ENCODE measurements around the gene ZFYVE9. TPM values are rescaled to one million over a fixed set of nuclear protein-coding genes. Genes with fewer than 3 reads are reported as not detected.

ZFYVE9 gene
- total RNA-seq, 1 donor from 2014 or later = 18.4 TPM

DNA sequence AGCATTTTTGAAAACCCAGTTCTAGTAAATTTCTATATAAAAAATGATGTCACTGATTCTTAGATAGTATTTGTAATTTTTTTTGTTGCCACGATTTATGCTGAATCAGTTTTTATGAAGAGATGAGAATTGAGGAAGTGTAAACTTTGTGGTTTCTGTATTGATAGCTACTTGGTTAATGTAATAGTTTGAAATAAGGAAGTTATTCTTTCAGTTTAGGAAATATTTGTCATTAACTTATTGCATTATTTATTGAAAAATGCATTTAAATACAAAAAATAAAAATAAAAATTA, 97.8 kb downstream of the ZFYVE9 start:
- Histone ChIP-seq H3K4me3 (ENCODE audit: low read depth, low read length) (no peak overlapping the region), H3K36me3 (ENCODE audit: control insufficient read depth, insufficient read depth, low read length) (no peaks in the 10 kb centered on the region), H3K27me3 (ENCODE audit: control insufficient read depth, insufficient read depth, low read length) (no peaks in the 10 kb centered on the region)
- TF ChIP-seq, protein P1, sequence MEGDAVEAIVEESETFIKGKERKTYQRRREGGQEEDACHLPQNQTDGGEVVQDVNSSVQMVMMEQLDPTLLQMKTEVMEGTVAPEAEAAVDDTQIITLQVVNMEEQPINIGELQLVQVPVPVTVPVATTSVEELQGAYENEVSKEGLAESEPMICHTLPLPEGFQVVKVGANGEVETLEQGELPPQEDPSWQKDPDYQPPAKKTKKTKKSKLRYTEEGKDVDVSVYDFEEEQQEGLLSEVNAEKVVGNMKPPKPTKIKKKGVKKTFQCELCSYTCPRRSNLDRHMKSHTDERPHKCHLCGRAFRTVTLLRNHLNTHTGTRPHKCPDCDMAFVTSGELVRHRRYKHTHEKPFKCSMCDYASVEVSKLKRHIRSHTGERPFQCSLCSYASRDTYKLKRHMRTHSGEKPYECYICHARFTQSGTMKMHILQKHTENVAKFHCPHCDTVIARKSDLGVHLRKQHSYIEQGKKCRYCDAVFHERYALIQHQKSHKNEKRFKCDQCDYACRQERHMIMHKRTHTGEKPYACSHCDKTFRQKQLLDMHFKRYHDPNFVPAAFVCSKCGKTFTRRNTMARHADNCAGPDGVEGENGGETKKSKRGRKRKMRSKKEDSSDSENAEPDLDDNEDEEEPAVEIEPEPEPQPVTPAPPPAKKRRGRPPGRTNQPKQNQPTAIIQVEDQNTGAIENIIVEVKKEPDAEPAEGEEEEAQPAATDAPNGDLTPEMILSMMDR (IDR thresholded peaks at IDR 0.05; ENCODE audit: insufficient read depth, low read length, poor library complexity, severe bottlenecking) = no peak
- no peak for DNase-seq (ENCODE audit: low read depth)

DNA sequence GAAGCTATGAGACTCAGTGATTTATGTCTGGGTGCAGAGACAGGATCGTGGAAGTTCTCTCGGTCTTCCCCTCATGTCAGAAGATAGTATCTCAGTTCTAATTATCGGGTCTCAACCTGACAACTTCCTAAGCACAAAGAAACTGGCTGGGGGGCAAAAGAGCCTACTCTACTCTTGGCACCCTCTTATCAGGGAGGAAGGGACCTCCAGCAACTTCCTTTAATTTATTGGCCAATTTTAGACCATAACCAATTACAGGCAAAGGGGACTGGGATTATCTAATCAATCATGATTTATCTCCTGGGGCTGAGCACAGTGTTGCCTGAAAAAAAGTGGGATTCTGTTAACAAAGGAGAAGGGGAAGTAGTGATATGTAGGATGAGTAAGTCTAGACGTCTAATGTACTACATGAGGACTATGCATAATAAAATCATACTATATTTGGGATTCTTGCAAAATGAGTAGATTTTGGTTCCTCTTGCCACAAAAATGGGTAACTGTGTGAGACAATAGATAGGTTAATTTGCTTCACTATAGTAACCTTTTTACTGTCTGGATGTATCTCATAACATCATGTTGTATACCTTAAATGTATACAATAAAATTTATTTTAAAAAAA, 98.8 kb downstream of the ZFYVE9 start:
- Histone ChIP-seq H3K36me3 (ENCODE audit: control insufficient read depth, insufficient read depth, low read length) (no peaks in the 10 kb centered on the region), H3K27me3 (ENCODE audit: control insufficient read depth, insufficient read depth, low read length) (no peaks in the 10 kb centered on the region), H3K4me3 (ENCODE audit: low read depth, low read length) (no peak overlapping the region)
- TF ChIP-seq, protein P1 (IDR thresholded peaks at IDR 0.05; ENCODE audit: insufficient read depth, low read length, poor library complexity, severe bottlenecking) = no peak
- DNase-seq (ENCODE audit: low read depth) = no peak

DNA sequence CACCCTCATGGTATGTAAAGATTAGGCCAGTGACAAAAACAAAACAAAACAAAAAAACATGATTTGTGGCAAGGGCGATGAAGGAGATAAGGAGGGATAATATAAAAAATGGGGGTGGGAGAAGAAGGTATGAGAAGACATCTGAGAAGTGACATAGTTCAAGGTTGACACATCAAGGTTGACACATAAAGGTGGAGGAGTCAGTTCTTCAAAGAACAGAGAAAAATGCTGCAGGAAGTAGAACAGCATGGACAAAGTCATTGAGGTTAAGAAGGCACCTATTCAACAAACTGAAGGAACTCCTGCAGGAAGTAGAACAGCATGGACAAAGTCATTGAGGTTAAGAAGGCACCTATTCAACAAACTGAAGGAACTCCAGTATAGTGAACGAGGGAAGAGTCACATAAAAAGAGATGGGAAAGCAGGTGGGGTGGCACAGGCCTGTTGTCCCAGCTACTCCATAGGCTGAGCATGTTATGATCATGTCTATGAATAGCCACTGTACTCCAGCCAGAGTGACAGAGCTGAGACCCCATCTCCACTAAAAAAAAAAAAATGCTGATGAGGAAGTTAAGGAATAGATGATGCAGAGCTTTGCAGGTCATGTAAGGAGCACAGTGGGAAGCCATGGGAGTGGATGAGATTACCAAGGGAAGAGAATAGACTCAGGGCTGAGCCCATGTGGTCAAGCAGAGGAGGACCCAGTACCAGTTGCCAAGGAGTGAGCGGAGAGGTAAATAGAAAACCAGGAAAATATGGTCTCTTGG, 101.5 kb downstream of the ZFYVE9 start:
- no peaks in the 10 kb centered on the region for H3K27me3 ChIP-seq (ENCODE audit: control insufficient read depth, insufficient read depth, low read length)
- DNase-seq (ENCODE audit: low read depth) = no peak
- no peaks in the 10 kb centered on the region for H3K36me3 ChIP-seq (ENCODE audit: control insufficient read depth, insufficient read depth, low read length)
- H3K4me3 ChIP-seq (ENCODE audit: low read depth, low read length) = no peak overlapping the region
- TF ChIP-seq, protein P1 (IDR thresholded peaks at IDR 0.05; ENCODE audit: insufficient read depth, low read length, poor library complexity, severe bottlenecking) = no peak

DNA sequence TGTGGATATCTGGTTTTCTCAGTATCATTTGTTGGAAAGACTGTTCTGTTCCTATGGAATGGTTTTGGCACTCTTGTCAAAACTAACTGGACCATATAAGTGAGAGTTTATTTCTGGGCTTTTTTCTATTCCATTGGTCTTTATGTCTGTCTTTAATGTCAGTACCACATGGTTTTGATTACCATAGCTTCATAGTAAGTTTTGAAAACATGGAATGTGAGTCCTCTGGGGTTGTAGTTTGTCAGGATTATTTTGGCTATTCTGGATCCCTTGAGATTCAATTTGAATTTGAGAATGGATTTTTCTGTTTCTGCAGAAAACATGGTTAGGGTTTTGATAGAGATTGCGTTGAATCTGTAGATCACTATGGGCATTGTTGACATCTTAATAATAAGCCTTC, 107.9 kb downstream of the ZFYVE9 start:
- no peak overlapping the region for H3K4me3 ChIP-seq (ENCODE audit: low read depth, low read length)
- DNase-seq (ENCODE audit: low read depth) = no peak
- TF ChIP-seq, protein P1 (IDR thresholded peaks at IDR 0.05; ENCODE audit: insufficient read depth, low read length, poor library complexity, severe bottlenecking) = no peak
- no peaks in the 10 kb centered on the region for H3K27me3 ChIP-seq (ENCODE audit: control insufficient read depth, insufficient read depth, low read length)
- no peaks in the 10 kb centered on the region for H3K36me3 ChIP-seq (ENCODE audit: control insufficient read depth, insufficient read depth, low read length)

DNA sequence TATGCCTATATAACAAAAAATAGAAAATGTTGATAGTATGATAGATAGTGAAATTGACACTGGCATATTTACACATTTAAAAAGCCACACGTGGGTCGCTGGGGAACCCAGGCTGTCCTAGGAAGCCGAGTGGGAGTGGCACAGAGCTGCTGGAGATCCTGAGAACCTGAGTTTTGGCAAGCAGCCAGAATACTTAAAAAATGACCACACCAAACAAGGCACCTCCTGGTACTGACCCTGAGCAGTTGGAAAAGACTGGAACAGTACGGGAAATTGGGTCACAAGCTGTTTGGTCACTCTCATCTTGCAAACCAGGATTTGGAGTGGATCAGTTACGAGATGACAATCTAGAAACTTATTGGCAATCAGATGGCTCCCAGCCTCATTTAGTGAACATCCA, 111.5 kb downstream of the ZFYVE9 start:
- Histone ChIP-seq H3K4me3 (ENCODE audit: low read depth, low read length) (no peak overlapping the region), H3K27me3 (ENCODE audit: control insufficient read depth, insufficient read depth, low read length) (no peaks in the 10 kb centered on the region), H3K36me3 (ENCODE audit: control insufficient read depth, insufficient read depth, low read length) (no peaks in the 10 kb centered on the region)
- DNase-seq (ENCODE audit: low read depth) = no peak
- TF ChIP-seq, protein P1 (IDR thresholded peaks at IDR 0.05; ENCODE audit: insufficient read depth, low read length, poor library complexity, severe bottlenecking) = no peak

DNA sequence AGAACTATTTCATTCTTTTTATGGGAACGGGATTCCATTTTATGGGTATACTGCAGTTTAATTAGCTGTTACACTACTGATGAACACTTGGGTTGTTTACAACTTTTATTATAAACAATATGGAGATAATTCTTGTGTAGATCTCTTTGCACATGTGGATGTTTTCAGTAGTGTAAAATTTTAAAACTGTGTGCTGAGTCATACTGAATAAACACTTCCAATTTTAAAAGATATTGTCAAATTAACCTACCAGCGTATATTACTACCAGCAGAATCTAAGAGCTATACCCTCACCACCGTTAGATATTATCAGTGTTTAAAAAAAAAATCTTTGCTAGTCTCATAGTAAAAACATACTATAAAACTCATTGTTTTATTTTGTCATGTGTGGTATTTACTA, 118.0 kb downstream of the ZFYVE9 start:
- Histone ChIP-seq H3K36me3 (ENCODE audit: control insufficient read depth, insufficient read depth, low read length) (no peaks in the 10 kb centered on the region), H3K4me3 (ENCODE audit: low read depth, low read length) (no peak overlapping the region), H3K27me3 (ENCODE audit: control insufficient read depth, insufficient read depth, low read length) (no peaks in the 10 kb centered on the region)
- no peak for DNase-seq (ENCODE audit: low read depth)
- TF ChIP-seq, protein P1 (IDR thresholded peaks at IDR 0.05; ENCODE audit: insufficient read depth, low read length, poor library complexity, severe bottlenecking) = no peak
